ENCODE measurements around the gene PNMA6A.
"Not testable (repeated sequence)": the region's sequence is repeated elsewhere in the genome, so short reads cannot be mapped to it uniquely, and the experiment has no call there.

PNMA6A gene

DNA sequence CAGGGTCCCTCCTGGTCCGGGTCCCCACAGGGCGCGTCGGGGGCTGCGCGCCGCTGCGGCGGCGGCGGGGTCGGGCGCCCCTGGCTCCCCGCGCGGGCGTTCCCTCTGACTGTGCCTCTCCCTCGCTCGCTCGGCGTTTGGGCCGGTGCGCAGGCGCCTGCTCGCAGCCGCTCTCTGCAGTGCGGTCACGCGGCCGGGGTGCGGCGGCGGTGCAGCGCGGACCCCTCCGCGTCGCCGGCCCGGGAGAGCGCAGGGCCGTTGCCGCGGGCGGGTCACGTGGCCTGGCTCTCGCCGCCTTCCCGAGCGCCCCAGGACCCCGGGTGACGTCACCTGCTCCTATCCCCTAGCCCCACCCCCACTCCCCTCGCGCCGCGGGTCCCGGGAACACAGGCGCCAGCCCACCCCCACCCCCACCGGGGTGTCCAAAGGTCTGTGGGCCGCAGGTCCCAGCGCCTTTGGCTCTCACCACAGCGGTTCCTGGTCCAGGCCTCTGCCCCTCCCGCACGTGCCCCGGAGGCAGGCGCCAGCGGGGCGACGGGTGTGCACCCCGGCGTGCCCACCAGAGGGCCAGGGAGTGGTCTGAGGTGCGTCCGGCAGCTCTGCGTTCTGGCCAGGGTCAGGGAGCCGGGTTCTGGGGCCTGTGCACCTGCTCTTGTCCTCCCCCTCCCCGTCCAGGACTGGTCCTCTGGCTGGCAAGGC, 5.3 kb downstream of the PNMA6A start:
- DNase-seq: not testable (repeated sequence)

DNA sequence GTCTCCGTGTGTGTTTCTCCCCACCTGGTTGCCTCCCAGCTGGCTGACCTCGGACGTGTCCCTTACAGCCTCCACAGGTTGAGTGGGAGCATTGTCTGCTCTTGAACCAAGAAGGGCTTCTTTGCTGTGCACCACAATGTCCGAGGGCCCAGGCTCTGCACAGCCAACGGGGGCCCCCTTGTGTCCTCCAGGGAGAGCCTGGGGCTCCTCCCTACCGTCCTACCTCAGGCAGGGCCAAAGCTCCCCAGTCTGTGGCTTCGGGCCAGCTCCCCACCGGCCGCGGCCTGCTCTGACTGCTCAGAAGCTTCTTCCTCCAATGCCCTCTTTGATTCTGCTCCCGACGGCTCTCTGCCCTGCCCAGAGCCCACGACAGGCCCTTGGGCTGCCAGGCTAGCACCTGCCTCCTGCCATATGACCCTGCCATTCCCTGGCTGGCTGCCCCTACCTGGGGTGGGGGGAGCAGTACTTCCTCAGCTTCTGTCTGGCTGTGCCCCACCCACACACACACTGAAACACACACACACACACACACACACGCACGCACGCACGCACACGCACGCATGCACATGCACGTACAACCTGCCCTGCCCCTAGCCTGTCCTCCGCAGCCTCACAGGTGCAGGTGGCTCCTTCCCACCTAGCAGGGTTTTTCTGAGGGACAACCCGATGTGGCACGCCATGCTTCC, 11.1 kb downstream of the PNMA6A start:
- not testable (repeated sequence) for DNase-seq

DNA sequence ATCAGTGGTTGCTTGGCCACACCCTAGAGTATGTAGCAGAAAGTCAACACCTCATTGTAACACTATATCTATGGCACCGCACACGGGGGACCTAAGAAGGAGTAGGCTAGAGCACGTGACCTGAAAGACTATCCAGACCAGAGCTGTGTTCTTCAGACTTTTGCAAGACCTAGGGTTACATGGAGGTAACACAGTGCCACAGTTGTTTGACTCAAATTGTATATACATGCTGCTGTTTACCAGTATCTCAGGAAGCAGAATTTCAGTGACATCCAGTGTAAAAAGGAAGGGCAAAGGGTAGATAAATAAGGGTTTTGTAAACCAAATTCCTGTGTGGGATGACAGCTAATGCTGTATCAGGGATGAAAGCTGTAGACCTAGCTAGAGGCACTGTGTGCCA, 30.2 kb downstream of the PNMA6A start:
- no peak for DNase-seq

DNA sequence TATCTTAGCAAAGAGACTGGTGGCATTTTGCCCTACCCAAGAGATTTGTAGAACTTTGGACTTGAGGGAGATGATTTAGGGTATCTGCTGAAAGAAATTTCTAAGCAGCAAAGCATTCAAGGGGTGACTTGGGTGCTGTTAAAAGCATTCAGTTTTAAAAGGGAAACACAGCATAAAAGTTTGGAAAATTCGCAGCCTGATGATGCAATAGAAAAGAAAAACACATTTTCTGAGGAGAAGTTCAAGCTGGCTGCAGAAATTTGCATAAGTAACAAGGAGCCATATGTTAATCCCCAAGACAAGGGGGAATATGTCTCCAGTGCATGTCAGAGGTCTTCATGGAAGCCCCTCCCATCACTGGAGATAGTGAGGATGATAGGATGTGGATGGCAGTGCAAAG, 32.7 kb downstream of the PNMA6A start:
- not testable (repeated sequence) for DNase-seq

DNA sequence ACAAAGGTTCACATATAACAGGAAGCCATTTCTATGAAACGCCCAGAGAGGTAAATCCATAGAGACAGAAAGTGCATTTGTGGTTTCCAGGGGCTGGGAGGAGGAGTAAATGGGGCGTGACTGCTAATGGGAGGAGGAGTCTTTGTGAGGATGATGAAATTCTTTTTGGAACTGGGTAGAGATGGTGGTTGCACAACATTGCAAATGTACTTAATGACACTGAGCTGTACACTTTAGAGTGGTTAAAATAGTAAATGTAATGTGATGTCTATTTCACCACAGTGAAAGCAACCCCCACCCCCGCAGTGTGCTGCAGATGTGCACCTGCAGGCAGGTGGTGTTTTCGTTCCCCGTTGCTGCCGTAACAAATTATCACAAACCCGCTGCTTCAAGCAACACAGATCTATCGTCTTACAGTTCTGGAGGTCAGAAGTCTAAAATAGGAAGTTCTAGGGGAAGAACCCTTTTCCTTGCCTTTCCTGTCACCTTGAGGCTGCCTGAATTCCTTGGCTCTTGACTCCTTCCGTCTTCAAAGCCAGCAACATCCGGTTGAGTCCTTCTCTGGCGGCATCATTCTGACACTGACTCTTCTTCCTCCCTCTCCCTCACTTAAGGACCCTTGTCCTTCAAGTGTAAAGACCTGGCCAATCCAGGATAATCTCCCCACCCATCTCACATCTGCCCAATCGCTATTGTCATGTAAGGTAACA, 34.0 kb downstream of the PNMA6A start:
- not testable (repeated sequence) for DNase-seq

DNA sequence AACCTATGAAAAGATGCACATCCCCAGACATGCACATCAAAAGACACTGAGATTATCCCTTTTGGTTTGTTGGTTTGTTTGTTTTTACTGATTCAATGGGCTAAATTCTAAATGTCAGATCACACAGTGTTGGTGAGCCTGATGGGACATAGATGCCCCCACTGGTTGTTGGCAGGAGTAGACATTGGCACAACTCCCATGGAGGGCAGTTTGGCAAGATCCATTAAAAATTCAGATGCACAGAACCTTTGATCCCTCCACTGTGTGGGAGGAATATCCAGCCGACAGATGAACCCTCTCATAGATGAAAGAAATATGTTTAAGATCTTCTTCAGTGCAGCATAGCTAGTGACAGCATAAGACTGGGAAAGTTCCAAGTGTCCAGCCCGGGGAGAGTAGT, 38.5 kb downstream of the PNMA6A start:
- not testable (repeated sequence) for DNase-seq

DNA sequence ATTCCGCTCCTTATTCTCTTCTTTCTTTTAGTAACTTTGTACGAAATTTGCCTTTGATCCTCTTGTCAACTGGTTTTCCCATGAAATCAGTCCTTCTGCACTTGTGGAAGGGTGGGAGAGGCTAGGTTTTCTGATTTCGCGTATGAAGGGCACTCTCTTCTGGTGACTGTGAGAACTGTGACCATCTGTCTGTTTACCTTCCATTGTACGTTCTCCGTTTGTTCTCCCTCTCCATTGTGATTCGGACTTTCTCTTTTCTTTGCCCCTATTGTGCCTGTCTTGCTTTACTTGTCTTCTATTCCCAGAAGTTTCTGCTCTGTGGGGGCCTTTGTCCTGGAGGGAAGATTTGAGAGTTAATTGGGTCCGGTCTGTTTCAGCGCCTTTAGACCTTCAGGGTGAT, 41.6 kb downstream of the PNMA6A start:
- not testable (repeated sequence) for DNase-seq

DNA sequence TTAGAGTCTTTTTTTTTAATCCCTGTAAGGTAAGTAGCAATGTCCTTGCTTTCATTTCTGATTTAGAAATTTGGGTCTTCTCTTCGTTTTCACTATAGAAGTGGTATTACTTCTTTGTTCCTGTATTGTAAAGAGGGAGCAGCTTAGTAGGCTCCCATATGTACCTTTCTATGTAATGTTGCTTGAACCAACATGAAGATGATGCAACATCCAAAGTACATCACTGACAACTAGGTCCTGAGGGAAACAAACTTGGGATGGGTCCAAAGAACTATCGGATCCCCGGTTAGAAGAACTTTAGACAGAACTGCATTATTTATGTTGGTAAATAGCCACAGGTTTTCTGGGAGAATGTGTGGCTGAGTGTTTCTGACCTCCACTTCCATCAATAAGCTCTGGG, 45.5 kb downstream of the PNMA6A start:
- DNase-seq: not testable (repeated sequence)

DNA sequence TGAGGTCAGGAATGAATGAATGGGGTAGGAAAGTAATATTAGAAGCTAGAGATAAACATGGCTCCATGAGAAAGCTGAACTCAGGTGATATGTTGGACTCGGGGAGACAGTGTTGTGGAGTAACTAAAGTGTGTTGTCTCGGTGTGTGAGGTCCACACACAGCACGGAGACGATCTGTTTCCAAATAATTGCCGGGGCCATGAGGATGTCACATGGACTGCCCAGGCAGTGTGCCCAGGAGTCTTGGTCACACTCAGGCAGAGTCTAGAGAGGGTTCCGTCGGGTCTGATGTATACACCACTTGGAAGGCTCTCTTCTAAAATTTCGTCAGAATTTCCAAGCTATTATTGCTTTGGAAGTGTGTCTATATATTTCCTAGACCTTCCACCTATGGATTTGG, 48.0 kb downstream of the PNMA6A start:
- not testable (repeated sequence) for DNase-seq

DNA sequence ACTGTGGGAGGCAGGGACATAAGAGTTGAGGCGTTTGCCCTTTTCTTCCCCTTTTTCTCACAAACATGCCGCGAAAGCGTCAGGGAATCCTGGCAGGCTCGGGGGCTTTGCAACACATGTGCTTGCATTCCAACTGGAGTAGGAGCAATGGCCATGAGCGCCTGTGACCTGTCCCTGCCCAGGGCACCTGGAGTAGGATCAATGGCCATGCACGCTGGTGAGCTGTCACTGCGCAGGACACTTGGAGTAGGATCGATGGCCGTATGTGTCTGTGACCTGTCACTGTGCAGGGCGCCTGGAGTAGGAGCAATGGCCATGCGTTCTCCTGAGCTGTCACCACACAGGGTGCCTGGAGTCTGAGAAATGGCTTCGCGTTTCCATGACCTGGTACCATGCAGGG, 51.2 kb downstream of the PNMA6A start:
- DNase-seq: not testable (repeated sequence)
